Osteocyte (in vitro differentiated cells): Measurements from ENCODE around the gene MMP13. TPM values are rescaled to one million over a fixed set of nuclear protein-coding genes. Genes with fewer than 3 reads are reported as not detected.
A peak's percentile ranks its signal among the peaks of the same experiment; 100 is the strongest.
"Not testable (repeated sequence)": the region's sequence is repeated elsewhere in the genome, so short reads cannot be mapped to it uniquely, and the experiment has no call there.

Experiments used
- DNase-seq: peaks from one replicate; pipeline ENCODE4 v3.0.0; 2021; ENCODE audit warnings: mixed read lengths; ENCODE audit not compliant: unreplicated experiment; ENCODE audit errors: extremely low spot score
- H3K27ac Mint-ChIP-seq: one replicate; pipeline ENCODE4 v1.8.0; 2021; ENCODE audit warnings: mild to moderate bottlenecking, mixed read lengths; ENCODE audit not compliant: unreplicated experiment
- H3K27me3 Mint-ChIP-seq: one replicate; pipeline ENCODE4 v1.8.0; 2021; ENCODE audit warnings: mixed read lengths; ENCODE audit not compliant: unreplicated experiment
- H3K36me3 Mint-ChIP-seq: one replicate; pipeline ENCODE4 v1.8.0; 2021; ENCODE audit warnings: mixed read lengths; ENCODE audit not compliant: unreplicated experiment
- H3K4me1 Mint-ChIP-seq: one replicate; pipeline ENCODE4 v1.8.0; 2021; ENCODE audit warnings: mixed read lengths; ENCODE audit not compliant: unreplicated experiment
- H3K4me3 Mint-ChIP-seq: one replicate; pipeline ENCODE4 v1.8.0; 2021; ENCODE audit warnings: mild to moderate bottlenecking, moderate library complexity, mixed read lengths; ENCODE audit not compliant: unreplicated experiment
- H3K9me3 Mint-ChIP-seq: one replicate; pipeline ENCODE4 v1.8.0; 2021; ENCODE audit warnings: mixed read lengths; ENCODE audit not compliant: unreplicated experiment
- CTCF ChIP-seq: fragments of 200-600 bp; sonication (generic); IDR thresholded peaks from 2 replicates; pipeline ENCODE4 v1.5.0; 2021; ENCODE audit warnings: antibody characterized with exemption, mild to moderate bottlenecking, moderate library complexity
- total RNA-seq: library from RNA; stranded (reverse); gene quantifications from 2 replicates; pipeline ENCODE4 v1.2.1, GENCODE V29; 2021

MMP13 gene
- total RNA-seq, 1 donor from 2014 or later: 0.21 TPM

GRCh38 chr11:102911758-102912481, 43.6 kb downstream of the MMP13 start:
- Mint-ChIP-seq H3K27ac (no peak overlapping the region), H3K36me3 (no peaks in the 10 kb centered on the region), H3K27me3 (peaks cover 6% of the 10 kb centered on the region), H3K4me1 (no peaks in the 10 kb centered on the region), H3K9me3 (no peaks in the 10 kb centered on the region), H3K4me3 (no peak overlapping the region)
- DNase-seq: peak; percentile 8
- TF ChIP-seq CTCF: no peak

- H3K27me3 Mint-ChIP-seq, DNase-seq, H3K27ac Mint-ChIP-seq, H3K9me3 Mint-ChIP-seq, H3K36me3 Mint-ChIP-seq, H3K4me3 Mint-ChIP-seq, H3K4me1 Mint-ChIP-seq: not testable (repeated sequence)
These were observed 49.7 kb downstream of the MMP13 start for GRCh38 chr11:102905848-102906247.

- not testable (repeated sequence) for H3K4me3 Mint-ChIP-seq, H3K27me3 Mint-ChIP-seq, H3K4me1 Mint-ChIP-seq, H3K36me3 Mint-ChIP-seq, H3K27ac Mint-ChIP-seq, H3K9me3 Mint-ChIP-seq, DNase-seq
These were observed 51.6 kb downstream of the MMP13 start for GRCh38 chr11:102903895-102904294.

- H3K36me3 Mint-ChIP-seq: no peaks in the 10 kb centered on the region
- H3K27ac Mint-ChIP-seq: no peak overlapping the region
- H3K4me3 Mint-ChIP-seq: no peak overlapping the region
- TF ChIP-seq CTCF: no peak
- peaks cover 8% of the 10 kb centered on the region for H3K27me3 Mint-ChIP-seq
- H3K9me3 Mint-ChIP-seq: no peaks in the 10 kb centered on the region
- H3K4me1 Mint-ChIP-seq: no peaks in the 10 kb centered on the region
- no peak for DNase-seq
These were observed 55.2 kb downstream of the MMP13 start for GRCh38 chr11:102900346-102900745.

Other genes with a start within 250 kb of the MMP13 start
- not detected in 2 replicates for gene MMP27, start 250.0 kb downstream of the MMP13 start, total RNA-seq
- gene MMP8, start 230.8 kb downstream of the MMP13 start, total RNA-seq: not detected in 2 replicates
- not detected in 2 replicates for gene MMP10, start 175.1 kb downstream of the MMP13 start, total RNA-seq
- not detected in 2 replicates for gene MMP1, start 157.6 kb downstream of the MMP13 start, total RNA-seq
- gene MMP3, start 112.1 kb downstream of the MMP13 start, total RNA-seq: not detected in 2 replicates
- not detected in 2 replicates for gene MMP12, start 80.8 kb downstream of the MMP13 start, total RNA-seq
- gene DCUN1D5, start 136.4 kb upstream of the MMP13 start, total RNA-seq: 28.7 and 29.1 TPM in 2 replicates
- gene DYNC2H1, start 153.7 kb upstream of the MMP13 start, total RNA-seq: 22.6 and 23.4 TPM in 2 replicates